Lower leg skin (tissue), 3 donors: ENCODE measurements around the gene OR1F1.

ENCODE experiments used
- CTCF ChIP-seq, 3 donors: fragments of 450-650 bp; IDR thresholded peaks; one replicate each; pipeline ENCODE4 v1.5.1; 2016; ENCODE audit warnings: antibody characterized with exemption in 3 of 3, mild to moderate bottlenecking in 3 of 3, moderate library complexity in 2 of 3
- POLR2A ChIP-seq, 2 donors: fragments of 450-650 bp; IDR thresholded peaks; one replicate each; pipeline ENCODE4 v1.6.1; 2016 to 2017; ENCODE audit warnings: antibody characterized with exemption in 2 of 2, mild to moderate bottlenecking in 1 of 2, moderate library complexity in 1 of 2

GRCh38 chr16:3189869-3190268, 1.9 kb downstream of the OR1F1 start:
- no peak for TF ChIP-seq CTCF (IDR thresholded peaks at IDR 0.05)
- no peak for TF ChIP-seq POLR2A (IDR thresholded peaks at IDR 0.05)
